Panc1 (cell line): ENCODE measurements around the gene SLC6A12. TPM values are rescaled to one million over a fixed set of nuclear protein-coding genes. Genes with fewer than 3 reads are reported as not detected.

Source experiments
- ATAC-seq: fragments of 200-7000 bp; cut with Tn5 transposase; 2 replicates; pipeline ENCODE4 v1.9.1; 2020; ENCODE audit warnings: mild to moderate bottlenecking, moderate library complexity
- BruUV-seq: library from RNA; stranded (reverse); fragments of 400-500 nt; replicated peaks from 2 replicates; lab custom pipeline; 2021; lab: Mats Ljungman, UMichigan
- CTCF ChIA-PET: fragments of 300-600 bp; sonication (Branson Sonifier 250); formaldehyde crosslinking; loops from one replicate; lab custom pipeline; 2022; ENCODE audit warnings: antibody characterized with exemption; lab: Charles Lee
- POLR2A ChIA-PET: fragments of 300-600 bp; sonication (Branson Sonifier 250); formaldehyde crosslinking; loops from one replicate; lab custom pipeline; 2022; ENCODE audit warnings: antibody characterized with exemption; lab: Charles Lee
- DNase-seq: peaks from one replicate; pipeline ENCODE4 v3.0.0-alpha.2; 2010; ENCODE audit warnings: low read depth, low spot score
- H3K27ac ChIP-seq: 2 replicates; pipeline ENCODE4 v1.5.1; 2011; ENCODE audit warnings: mild to moderate bottlenecking, low read length, inconsistent platforms
- H3K27me3 ChIP-seq: fragments of 200-500 bp; sonication (Bioruptor generic); 2 replicates; pipeline ENCODE4 v1.6.0; 2014; ENCODE audit warnings: low read length, inconsistent platforms; ENCODE audit not compliant: control insufficient read depth, insufficient read depth
- H3K36me3 ChIP-seq: fragments of 200-500 bp; sonication (Bioruptor generic); 2 replicates; pipeline ENCODE4 v1.5.1; 2014; ENCODE audit warnings: inconsistent platforms, mild to moderate bottlenecking, low read length, moderate library complexity; ENCODE audit not compliant: control insufficient read depth, insufficient read depth
- H3K4me1 ChIP-seq: 2 replicates; pipeline ENCODE4 v1.5.1; 2011; ENCODE audit warnings: inconsistent platforms, mild to moderate bottlenecking, low read length, moderate library complexity; ENCODE audit not compliant: control insufficient read depth, insufficient read depth
- H3K4me3 ChIP-seq, 2 experiments: 2 replicates each; pipeline ENCODE4 v1.5.1; 2011 to 2012; ENCODE audit warnings: low read depth in 2 of 2, low read length in 2 of 2, mild to moderate bottlenecking in 2 of 2, inconsistent platforms in 1 of 2, moderate library complexity in 1 of 2
- H3K9me3 ChIP-seq: fragments of 200-500 bp; sonication (Bioruptor generic); 2 replicates; pipeline ENCODE4 v1.5.1; 2014; ENCODE audit warnings: low read depth, mild to moderate bottlenecking, inconsistent platforms, low read length, moderate library complexity; ENCODE audit not compliant: control insufficient read depth, insufficient read depth
- POLR2AphosphoS5 ChIP-seq: IDR thresholded peaks from 2 replicates; pipeline ENCODE4 v1.6.1; 2012; ENCODE audit warnings: mild to moderate bottlenecking, low read depth, low read length, moderate library complexity
- SIN3A ChIP-seq: IDR thresholded peaks from 2 replicates; pipeline ENCODE4 v1.6.1; 2012; ENCODE audit warnings: low read depth, mild to moderate bottlenecking, low read length, moderate library complexity, borderline replicate concordance; ENCODE audit not compliant: insufficient read depth
- TCF7L2 ChIP-seq: IDR thresholded peaks from 2 replicates; pipeline ENCODE4 v1.6.1; 2011; ENCODE audit warnings: mild to moderate bottlenecking, low read depth, low read length, inconsistent platforms
- in situ Hi-C: cut with HindIII; loops from 2 replicates; pipeline ENCODE4 v1.10.0; 2016; ENCODE audit warnings: low sequenced_read_pairs, low pct_unique_long_range_greater_than_20kb
- intact Hi-C: fragments of 100-400 bp; cut with micrococcal nuclease; formaldehyde crosslinking; loops from one replicate; pipeline ENCODE4 v1.10.0; 2022; ENCODE audit not compliant: unreplicated experiment
- total RNA-seq: library from RNA; stranded (reverse); gene quantifications from one replicate; pipeline ENCODE4 v1.2.1, GENCODE V29; 2021; ENCODE audit not compliant: unreplicated experiment
- TF ChIP-seq, protein P1 (sequence below), 2 experiments: IDR thresholded peaks; 2 replicates each; pipeline ENCODE4 v1.6.1; 2011 to 2012; ENCODE audit warnings: low read depth in 2 of 2, control low read depth in 1 of 2, low read length in 1 of 2, mild to moderate bottlenecking in 1 of 2, moderate library complexity in 1 of 2; ENCODE audit not compliant: insufficient read depth in 1 of 2
- TF ChIP-seq, protein P2 (sequence below): fragments of 450-650 bp; IDR thresholded peaks from 2 replicates; pipeline ENCODE4 v1.5.1; 2017; ENCODE audit warnings: mild to moderate bottlenecking

The SLC6A12 gene
- total RNA-seq, 1 experiment from 2014 or later, result 1.0 TPM

DNA sequence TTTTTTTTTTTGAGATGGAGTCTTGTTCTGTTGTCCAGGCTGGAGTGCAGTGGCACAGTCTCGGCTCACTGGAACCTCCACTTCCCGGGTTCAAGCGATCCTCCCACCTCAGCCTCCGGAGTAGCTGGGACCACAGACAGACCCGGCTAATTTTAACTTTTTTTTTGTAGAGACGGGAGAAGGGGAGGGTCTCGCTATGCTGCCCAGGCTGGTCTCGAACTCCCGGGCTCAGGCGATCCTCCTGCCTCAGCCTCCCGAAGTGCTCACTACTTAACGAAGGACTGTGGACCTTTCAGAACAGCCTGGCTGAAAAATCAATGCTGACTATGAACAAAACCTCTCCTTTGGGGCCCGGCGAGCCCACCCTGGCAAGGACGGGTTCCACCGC, 10.9 kb downstream of the SLC6A12 start:
- H3K4me1 ChIP-seq, result no peaks in the 10 kb centered on the region
- no peaks in the 10 kb centered on the region for H3K36me3 ChIP-seq
- DNase-seq (no peak), ATAC-seq (no peak)
- H3K27me3 ChIP-seq, result no peaks in the 10 kb centered on the region
- BruUV-seq, result no TSS peak
- POLR2A ChIA-PET, result no interaction called here
- intact Hi-C loops (no loop called here), in situ Hi-C loops (no loop called here)
- peak overlapping the region in 1 of 2 experiments; percentile 13; a peak in 1 of 4 replicates for H3K4me3 ChIP-seq
- H3K9me3 ChIP-seq, result no peaks in the 10 kb centered on the region
- no peak for TF ChIP-seq POLR2AphosphoS5
- TF ChIP-seq, protein P1, sequence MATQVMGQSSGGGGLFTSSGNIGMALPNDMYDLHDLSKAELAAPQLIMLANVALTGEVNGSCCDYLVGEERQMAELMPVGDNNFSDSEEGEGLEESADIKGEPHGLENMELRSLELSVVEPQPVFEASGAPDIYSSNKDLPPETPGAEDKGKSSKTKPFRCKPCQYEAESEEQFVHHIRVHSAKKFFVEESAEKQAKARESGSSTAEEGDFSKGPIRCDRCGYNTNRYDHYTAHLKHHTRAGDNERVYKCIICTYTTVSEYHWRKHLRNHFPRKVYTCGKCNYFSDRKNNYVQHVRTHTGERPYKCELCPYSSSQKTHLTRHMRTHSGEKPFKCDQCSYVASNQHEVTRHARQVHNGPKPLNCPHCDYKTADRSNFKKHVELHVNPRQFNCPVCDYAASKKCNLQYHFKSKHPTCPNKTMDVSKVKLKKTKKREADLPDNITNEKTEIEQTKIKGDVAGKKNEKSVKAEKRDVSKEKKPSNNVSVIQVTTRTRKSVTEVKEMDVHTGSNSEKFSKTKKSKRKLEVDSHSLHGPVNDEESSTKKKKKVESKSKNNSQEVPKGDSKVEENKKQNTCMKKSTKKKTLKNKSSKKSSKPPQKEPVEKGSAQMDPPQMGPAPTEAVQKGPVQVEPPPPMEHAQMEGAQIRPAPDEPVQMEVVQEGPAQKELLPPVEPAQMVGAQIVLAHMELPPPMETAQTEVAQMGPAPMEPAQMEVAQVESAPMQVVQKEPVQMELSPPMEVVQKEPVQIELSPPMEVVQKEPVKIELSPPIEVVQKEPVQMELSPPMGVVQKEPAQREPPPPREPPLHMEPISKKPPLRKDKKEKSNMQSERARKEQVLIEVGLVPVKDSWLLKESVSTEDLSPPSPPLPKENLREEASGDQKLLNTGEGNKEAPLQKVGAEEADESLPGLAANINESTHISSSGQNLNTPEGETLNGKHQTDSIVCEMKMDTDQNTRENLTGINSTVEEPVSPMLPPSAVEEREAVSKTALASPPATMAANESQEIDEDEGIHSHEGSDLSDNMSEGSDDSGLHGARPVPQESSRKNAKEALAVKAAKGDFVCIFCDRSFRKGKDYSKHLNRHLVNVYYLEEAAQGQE (IDR thresholded peaks at IDR 0.05; ENCODE audit: insufficient read depth in 1 of 2, low read depth in 2 of 2, low read length in 1 of 2), result no peak
- H3K27ac ChIP-seq, result no peak overlapping the region
- CTCF ChIA-PET, result no interaction called here

DNA sequence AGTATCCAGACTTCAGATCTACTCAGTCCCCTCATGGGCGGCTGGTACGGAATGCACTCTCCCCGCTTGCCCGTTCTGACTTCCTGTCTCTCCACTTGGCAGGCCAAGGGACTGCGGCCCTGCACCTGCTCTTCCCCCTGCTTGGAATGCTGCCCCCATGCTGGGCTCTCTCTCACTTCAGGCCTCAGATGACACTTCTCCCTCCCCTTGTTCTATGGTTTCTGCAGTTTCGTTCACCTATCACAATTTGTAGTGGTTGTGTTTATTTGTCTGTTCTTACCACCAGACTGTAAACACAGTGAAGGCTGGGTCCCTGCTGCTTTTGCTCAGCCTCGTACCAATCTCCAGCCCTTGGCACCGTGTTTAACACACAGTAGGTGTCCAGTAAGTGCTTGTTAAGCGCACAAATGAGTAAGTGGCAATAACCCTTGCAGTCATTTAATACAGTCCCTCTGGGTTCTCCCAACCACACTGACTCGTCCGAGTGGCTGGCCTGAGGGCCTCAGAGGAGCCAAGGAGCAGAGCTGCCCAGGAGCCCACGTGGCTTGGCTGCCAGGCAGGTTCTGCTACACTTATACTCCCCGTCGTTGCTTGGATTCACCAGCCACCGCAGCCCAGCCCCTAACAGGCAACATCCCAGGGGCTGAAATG, 11.8 kb downstream of the SLC6A12 start:
- no peaks in the 10 kb centered on the region for H3K4me1 ChIP-seq
- TF ChIP-seq TCF7L2 (no peak), POLR2AphosphoS5 (no peak), SIN3A (no peak)
- TF ChIP-seq, protein P1 (IDR thresholded peaks at IDR 0.05; ENCODE audit: insufficient read depth in 1 of 2, low read depth in 2 of 2, low read length in 1 of 2), result no peak
- TF ChIP-seq, protein P2, sequence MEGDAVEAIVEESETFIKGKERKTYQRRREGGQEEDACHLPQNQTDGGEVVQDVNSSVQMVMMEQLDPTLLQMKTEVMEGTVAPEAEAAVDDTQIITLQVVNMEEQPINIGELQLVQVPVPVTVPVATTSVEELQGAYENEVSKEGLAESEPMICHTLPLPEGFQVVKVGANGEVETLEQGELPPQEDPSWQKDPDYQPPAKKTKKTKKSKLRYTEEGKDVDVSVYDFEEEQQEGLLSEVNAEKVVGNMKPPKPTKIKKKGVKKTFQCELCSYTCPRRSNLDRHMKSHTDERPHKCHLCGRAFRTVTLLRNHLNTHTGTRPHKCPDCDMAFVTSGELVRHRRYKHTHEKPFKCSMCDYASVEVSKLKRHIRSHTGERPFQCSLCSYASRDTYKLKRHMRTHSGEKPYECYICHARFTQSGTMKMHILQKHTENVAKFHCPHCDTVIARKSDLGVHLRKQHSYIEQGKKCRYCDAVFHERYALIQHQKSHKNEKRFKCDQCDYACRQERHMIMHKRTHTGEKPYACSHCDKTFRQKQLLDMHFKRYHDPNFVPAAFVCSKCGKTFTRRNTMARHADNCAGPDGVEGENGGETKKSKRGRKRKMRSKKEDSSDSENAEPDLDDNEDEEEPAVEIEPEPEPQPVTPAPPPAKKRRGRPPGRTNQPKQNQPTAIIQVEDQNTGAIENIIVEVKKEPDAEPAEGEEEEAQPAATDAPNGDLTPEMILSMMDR, result no peak
- H3K27me3 ChIP-seq, result no peaks in the 10 kb centered on the region
- H3K4me3 ChIP-seq, result no peak overlapping the region
- in situ Hi-C loops (no loop called here), intact Hi-C loops (no loop called here)
- ChIA-PET CTCF (no interaction called here), POLR2A (no interaction called here)
- no peak for DNase-seq
- no peak overlapping the region for H3K27ac ChIP-seq
- H3K9me3 ChIP-seq, result no peaks in the 10 kb centered on the region
- ATAC-seq, result no peak
- no peaks in the 10 kb centered on the region for H3K36me3 ChIP-seq
- BruUV-seq, result no TSS peak
